B cell (primary cell): ENCODE data around the gene NOTCH4.

Experiments
- CTCF ChIP-seq: fragments of 200-600 bp; IDR thresholded peaks from one replicate; pipeline ENCODE4 v1.8.0; 2022; ENCODE audit warnings: antibody characterized with exemption, mild to moderate bottlenecking
- EZH2 ChIP-seq: IDR thresholded peaks from 2 replicates; pipeline ENCODE4 v1.6.1; 2012; ENCODE audit warnings: borderline replicate concordance, low read depth, mild to moderate bottlenecking, moderate library complexity, low read length; ENCODE audit not compliant: insufficient read depth, poor library complexity, severe bottlenecking

- no peak for TF ChIP-seq CTCF
- TF ChIP-seq EZH2, result no peak
Observed at GRCh38 chr6:32168807-32169591, 54.9 kb downstream of the NOTCH4 start.
